Measurements from ENCODE around the gene DIDO1.

The DIDO1 gene

GRCh38 chr20:62949962-62950361 is 23.7 kb upstream of the DIDO1 start:
- DNase-seq = no peak

GRCh38 chr20:62949153-62949821 is 23.0 kb upstream of the DIDO1 start:
- DNase-seq = no peak

- DNase-seq = no peak
Measured at GRCh38 chr20:62947532-62948300, 21.4 kb upstream of the DIDO1 start.

- DNase-seq = no peak
Measured at GRCh38 chr20:62946918-62947317, 20.6 kb upstream of the DIDO1 start.

GRCh38 chr20:62945771-62946339 is 19.6 kb upstream of the DIDO1 start:
- DNase-seq = no peak

- no peak for DNase-seq
Measured at GRCh38 chr20:62944746-62945145, 18.4 kb upstream of the DIDO1 start.

- no peak for DNase-seq
Measured at GRCh38 chr20:62944184-62944583, 17.9 kb upstream of the DIDO1 start.

GRCh38 chr20:62943396-62943795 is 17.1 kb upstream of the DIDO1 start:
- no peak for DNase-seq

- no peak for DNase-seq
Measured at GRCh38 chr20:62942456-62942855, 16.2 kb upstream of the DIDO1 start.

GRCh38 chr20:62941792-62942191 is 15.5 kb upstream of the DIDO1 start:
- DNase-seq = no peak

- DNase-seq = no peak
Measured at GRCh38 chr20:62940875-62941274, 14.6 kb upstream of the DIDO1 start.

GRCh38 chr20:62938105-62938888 is 12.0 kb upstream of the DIDO1 start, which contains the start of gene GID8:
Gene GID8 (plus strand): TSS chr20:62938147. CDS start chr20:62941503, 3,356 bp downstream.
- DNase-seq = peak; percentile 46

- peak; percentile 95 for DNase-seq
Measured at GRCh38 chr20:62937268-62938104, 11.2 kb upstream of the DIDO1 start.

GRCh38 chr20:62935968-62936585 is 9.8 kb upstream of the DIDO1 start:
- no peak for DNase-seq

- no peak for DNase-seq
Measured at GRCh38 chr20:62935204-62935967, 9.1 kb upstream of the DIDO1 start.

GRCh38 chr20:62933966-62934365 is 7.7 kb upstream of the DIDO1 start:
- DNase-seq = no peak

- no peak for DNase-seq
Measured at GRCh38 chr20:62931464-62931863, 5.2 kb upstream of the DIDO1 start.

- DNase-seq = no peak
Measured at GRCh38 chr20:62929051-62929538, 2.8 kb upstream of the DIDO1 start.

GRCh38 chr20:62928246-62928939 is 2.1 kb upstream of the DIDO1 start:
- DNase-seq = no peak

GRCh38 chr20:62927128-62927705 is 912 bp upstream of the DIDO1 start:
- DNase-seq = no peak
